Measurements from ENCODE around the gene AP4S1. TPM values are rescaled to one million over a fixed set of nuclear protein-coding genes. Genes with fewer than 3 reads are reported as not detected.
A peak's percentile ranks its signal among the peaks of the same experiment; 100 is the strongest.
"Not testable (repeated sequence)": the region's sequence is repeated elsewhere in the genome, so short reads cannot be mapped to it uniquely, and the experiment has no call there.

The AP4S1 gene, protein sequence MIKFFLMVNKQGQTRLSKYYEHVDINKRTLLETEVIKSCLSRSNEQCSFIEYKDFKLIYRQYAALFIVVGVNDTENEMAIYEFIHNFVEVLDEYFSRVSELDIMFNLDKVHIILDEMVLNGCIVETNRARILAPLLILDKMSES
- 3.7 and 5.5 TPM in 2 replicates for polyA plus RNA-seq (2014; cell fraction: cytosol; rRNA removed)
- polyA plus RNA-seq (2014; cell fraction: nucleus; rRNA removed) = 4.2 and 4.7 TPM in 2 replicates

DNA sequence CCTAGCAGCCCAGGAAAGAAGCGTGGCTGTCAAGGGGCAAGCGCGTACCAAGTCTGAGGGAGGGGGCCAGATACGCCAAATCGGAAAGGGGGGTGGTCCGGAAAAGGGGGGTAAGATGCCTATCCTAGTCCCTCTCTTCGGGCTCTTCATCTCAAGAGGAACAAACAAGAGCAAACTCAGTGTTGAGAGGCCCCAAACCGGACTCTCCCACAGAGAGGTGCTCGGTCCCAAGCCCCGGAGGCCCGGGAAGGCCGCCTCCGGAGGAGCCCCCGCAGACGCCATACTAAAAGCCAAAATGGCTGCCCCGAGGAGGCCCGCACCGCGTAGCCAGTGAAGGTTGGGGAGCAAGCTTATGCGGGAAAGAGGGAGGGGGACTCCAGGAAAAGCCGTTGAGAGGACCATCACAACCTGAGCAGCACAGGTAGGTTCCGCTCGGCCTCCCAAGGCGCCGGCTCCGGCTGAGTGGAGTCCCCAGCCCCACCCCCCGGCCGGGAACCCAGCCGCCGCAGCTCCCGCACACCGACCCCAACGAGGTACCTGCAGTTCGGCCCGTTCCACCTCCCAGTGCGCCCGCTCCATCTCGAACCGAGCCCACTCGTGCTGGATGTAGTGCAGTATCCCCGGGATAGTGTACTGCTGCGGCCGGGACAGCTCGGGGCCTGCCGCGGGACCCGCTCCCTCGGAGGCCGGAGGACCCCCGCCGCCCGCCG, at the start of gene AP4S1:
AP4S1 (plus strand) TSS at position 283 of the 710 bp plus-strand sequence. CDS start 40,548 bp downstream, outside the sequence.
- DNase-seq (ENCODE audit: low spot score) = peak; percentile 47

DNA sequence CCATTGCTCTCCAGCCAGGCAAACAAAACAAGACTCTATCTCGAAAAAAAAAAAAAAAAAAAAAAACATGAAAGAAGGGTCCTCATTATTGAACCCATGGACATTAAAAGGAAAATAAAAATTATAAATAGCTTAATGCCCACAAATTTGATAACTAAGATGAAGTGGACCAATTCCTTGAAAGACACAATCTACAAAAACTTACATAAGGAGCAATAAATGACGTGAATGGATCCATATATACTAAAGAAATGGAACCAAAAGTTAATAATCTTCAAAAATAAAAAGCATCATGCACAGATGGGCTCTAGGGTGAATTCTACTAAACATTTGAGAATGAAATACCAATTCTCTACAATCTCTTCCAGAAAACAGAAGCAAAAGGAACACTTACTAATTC, 47.7 kb upstream of the AP4S1 start:
- DNase-seq (ENCODE audit: low spot score) = no peak

DNA sequence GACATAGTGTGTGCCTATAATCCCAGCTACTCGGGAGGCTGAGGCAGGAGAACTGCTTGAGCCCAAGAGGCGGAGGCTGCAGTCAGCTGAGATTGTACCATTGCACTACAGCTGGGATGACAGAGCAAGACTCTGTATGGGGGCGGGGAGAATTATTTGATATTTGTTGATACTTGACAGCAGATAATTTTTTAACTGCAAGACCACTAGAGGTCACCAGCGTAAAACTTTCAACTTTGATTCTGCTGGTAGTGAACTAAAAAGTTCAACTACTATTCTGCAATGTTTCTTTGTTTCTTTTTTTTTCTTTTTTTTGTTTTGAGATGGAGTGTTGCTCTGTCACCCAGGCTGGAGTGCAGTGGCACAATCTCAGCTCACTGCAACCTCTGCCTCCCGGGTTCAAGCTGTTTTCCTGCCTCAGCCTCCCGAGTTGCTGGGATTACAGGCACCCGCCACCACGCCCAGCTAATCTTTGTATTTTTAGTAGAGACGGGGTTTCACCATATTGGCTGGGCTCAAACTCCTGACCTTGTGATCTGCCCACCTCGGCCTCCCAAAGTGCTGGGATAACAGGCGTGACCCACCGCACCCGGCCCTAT, 45.2 kb upstream of the AP4S1 start:
- DNase-seq (ENCODE audit: low spot score) = peak; percentile 50

DNA sequence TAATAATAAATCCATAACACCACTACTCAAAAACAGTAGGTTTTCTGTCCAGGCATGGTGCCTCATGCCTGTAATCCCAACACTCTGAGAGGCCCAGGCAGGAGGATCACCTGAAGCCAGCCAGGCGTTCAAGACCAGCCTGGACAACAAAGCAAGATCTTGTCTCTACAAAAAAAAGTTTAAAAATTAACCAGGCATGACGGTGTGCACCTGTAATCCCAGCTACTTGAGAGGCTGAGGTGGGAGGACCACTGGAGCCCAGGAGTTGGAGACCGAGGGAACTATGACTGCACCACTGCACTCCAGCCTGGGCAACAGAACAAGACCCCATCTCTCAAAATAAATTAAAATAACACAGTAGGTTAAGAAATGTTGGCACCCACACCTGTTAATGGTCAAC, 44.5 kb upstream of the AP4S1 start:
- no peak for DNase-seq (ENCODE audit: low spot score)

DNA sequence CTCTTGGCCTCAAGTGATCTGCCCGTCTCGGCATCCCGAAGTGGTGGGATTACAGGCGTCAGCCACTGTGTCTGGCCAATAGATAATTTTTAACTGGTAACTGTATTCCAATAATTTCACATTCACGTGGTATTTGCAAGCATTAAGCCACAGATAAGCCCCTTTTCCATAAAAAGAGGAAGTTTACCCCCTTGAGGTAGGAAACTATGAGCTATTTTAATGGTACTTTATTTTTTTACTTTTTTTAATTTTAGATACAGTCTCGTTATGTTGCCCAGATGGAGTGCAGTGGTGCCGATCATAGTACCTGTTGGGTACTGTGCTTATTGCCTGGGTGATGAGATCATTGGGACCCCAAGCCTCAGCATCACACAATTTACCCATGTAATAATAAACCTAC, 42.9 kb upstream of the AP4S1 start:
- DNase-seq (ENCODE audit: low spot score) = no peak

DNA sequence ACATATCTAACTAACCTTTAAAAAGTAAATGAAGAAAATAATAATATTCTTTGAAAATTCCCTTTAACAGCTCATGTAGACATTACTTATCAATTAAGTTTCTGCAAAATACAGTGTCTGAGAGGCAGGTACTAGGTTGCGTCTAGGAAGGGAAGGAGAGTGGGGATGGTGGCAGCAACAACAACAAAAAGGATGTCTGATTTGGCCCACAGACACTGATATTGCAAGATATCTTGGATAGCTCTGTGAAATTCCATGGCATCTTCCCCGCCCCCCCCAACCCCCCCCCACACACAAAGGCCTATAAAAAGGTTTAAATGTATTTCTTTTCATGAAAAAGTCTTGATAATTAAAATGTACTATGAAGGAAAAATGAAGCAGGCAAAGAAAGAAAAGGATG, 41.6 kb upstream of the AP4S1 start:
- DNase-seq (ENCODE audit: low spot score) = no peak

DNA sequence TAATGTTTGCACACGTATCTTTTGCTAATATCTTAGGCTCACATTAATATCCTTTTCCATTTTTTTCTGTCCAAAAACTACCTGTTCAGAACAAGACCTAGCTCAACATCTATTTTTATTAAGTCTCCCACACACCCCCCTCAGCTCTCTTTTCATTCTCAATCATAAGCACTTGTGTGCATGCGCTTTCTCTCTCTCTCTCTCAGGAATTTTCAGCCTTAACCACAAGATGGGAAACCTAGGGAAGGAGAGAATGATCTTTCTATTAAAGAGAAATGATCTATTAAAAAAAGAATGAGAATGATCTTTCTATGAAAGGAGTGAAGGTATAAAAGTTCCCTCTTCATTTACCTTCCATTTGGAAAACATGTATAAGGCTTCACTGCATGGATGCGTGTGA, 39.7 kb upstream of the AP4S1 start:
- DNase-seq (ENCODE audit: low spot score) = no peak

DNA sequence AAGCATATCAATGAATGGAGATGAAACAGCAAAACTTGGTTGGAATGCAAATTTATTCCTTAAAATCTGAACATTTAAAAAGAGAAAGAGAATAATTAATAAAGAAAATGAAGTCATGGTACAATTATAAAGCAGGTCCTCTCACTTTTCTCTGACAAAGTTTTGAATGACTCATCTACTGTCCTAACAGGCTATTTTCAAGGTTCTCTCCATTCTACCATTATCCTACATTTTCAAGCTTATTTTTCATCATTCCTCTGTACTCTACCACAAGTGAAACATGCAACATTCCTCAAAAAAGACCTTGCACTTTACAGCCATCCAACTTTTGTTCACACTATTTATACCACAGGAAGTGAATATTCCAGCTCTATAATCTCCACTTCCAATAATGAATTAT, 36.9 kb upstream of the AP4S1 start:
- DNase-seq (ENCODE audit: low spot score) = no peak

DNA sequence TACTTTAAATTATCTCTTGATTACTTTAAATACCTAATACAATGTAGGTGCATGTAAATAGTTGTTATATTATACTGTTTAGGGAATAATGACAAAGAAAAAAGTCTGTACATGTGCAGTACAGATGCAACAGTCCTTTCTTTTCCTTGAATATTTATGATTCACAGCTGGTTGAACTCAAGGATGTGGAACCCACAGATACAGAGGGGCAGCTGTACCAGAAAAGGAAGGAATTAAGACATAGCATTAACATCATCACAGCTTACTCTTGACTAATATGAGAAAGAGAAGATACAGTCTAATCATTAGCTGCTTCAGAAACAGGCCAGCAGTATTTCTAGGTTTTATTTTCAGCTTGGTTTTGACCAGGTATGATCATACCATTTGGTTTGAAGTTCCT, 34.7 kb upstream of the AP4S1 start:
- no peak for DNase-seq (ENCODE audit: low spot score)

DNA sequence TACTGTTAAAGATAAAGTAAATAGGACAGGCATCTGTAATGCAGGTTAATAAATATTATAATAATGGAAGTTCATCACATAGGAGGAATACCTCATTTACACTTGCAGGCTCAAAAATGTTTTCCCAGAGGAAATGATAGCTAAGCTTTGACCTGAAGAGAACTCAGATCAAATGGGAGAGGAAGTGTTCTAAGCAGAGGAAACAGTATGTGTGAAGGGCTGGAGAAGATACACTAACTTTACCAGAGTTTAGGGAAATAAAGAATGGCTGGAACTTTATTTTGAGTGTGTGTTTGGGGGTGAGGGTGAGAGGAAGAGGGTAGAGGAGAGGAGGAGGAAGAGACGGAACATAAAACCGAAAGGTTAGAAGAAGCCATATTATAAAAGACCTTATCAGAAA, 34.0 kb upstream of the AP4S1 start:
- DNase-seq (ENCODE audit: low spot score) = no peak

DNA sequence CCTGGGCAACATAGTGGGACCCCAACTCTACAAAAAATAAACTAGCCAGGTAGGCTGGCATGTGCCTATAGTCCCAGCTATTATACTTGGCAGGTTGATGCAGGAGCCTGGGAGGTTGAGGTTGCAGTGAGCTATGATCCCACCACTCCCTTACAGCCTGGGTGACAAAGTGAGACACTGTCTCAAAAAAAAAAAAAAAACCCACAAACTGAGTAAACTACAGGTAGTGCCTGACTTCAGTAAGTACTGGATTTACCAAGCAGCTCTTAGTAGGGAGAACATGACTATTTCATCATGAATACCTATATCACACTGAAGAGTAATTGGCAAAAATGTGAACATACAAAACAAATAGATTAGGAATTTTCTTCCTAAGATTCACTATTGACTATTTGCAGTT, 32.4 kb upstream of the AP4S1 start:
- DNase-seq (ENCODE audit: low spot score) = no peak

DNA sequence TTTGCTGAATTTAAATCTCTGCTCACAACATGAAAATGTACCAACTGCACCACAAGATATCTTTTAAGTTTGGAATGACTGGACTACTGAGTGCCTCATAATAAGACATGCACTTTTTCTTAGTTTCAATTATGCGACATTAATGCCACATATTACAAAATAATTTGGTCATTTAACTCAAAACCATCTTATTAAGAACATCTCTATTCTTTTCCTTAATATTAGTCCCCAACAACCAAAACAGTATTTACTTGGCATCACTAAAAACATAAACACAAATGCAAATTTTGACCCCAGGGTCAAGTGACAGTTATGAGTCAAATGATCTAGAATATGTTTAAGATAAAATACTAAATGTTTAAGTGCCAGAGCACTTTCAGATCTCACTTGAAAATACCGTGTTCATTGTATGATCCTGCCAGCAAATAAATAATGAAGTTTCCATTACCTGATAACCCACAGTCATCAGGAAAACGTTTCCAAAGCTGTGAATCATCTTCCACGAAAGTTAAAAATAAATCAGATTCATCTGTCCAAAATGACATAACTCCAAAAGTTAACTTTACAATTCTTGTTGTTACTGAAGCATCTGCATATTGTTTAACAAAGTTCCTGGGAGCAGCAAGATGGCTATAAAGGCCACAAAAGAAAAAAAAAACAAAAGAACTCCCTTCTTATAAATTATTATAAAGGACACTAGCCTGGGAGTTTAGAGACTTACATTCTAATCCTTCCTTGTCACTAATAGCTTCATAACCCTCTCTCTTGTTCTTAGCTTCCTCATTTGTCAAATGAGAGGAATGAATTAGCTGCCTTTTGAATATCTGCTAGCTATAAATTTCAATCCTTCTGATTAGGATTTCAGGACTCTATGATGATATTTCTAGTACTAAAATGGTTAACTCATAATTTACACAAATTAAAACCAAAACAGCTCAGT, 30.5 kb upstream of the AP4S1 start:
- DNase-seq (ENCODE audit: low spot score) = no peak

DNA sequence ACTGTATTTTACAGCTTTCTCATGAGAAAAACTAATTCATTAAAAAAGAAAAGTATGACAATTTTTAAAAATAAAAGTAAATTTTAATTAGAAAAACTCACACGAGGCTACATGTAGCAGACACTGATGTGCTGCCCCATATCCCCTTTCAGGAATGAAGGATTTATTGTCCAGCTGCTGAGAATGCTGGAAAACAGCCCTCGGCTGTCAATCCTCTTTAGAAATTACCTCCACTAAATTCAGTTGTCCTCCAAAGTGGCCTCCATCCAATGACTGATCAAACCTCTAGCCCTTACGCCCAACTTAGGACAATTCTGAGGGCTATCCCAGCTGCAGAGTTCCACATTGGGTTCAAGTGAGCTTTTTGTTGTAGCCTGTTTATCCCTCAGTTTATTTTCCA, 29.8 kb upstream of the AP4S1 start:
- peak; percentile 6 for DNase-seq (ENCODE audit: low spot score)

DNA sequence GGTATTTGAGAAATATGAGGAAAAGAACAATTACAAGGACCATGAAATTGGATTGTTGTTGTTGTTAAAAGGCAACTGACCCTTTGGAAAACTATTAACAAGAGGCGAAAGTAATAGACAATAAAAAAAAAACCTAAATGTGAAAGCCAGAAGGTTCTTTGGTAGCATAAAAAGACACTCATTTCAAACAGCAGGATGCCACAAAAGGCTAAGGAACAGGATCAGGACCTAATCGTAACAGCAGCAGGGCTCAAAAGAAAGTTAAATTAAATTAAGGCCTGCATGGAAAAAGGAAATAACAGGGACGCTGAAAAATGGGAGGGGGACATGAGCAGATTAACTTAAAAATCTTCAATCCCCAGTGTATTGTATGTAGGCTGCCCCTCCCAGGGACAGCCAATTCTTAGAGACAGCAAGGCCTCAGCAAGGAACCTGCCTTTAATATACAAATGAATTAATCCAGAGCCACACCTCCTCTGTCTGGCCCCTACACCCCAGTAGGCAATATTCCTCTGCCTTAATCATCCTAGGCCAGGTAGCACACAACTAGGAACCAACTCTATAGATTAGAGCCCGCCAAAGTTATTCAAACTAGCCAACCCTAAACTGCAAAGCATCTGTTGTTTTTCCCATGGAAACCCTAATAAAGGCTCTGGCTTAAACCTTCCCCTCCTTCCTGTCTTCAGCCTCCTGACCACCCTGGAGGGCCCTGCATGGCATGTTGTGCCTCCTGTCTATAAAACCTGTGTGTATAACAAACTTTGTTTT, 28.4 kb upstream of the AP4S1 start:
- DNase-seq (ENCODE audit: low spot score) = peak; percentile 11

DNA sequence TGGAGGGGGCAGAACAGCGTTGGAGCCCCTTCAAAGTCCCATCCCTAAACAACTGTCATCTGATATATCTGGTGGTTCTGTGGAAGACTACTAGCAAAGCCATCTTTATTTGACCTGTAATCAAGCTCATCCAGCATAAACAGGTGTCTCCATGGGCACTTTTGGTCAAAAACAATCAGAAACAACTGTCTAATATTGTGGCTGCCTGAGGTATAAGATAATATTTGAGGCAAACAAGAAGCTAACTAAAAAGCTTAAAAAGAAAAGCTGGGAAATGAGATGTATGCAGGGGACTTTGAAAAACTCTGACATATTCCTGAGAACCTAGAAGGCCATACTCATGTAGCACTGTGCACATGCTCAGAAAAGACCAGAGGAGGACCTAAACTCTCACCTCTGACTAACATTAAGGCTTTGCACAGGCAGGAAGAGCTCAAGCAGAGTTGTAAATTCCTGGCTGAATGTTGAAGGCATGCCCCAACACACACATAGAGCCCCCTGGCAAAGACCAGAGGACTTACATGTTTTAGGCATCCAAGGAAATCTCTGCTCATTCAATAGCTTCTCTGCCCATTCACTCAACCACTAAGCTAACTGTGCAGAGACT, 27.2 kb upstream of the AP4S1 start:
- DNase-seq (ENCODE audit: low spot score) = no peak

DNA sequence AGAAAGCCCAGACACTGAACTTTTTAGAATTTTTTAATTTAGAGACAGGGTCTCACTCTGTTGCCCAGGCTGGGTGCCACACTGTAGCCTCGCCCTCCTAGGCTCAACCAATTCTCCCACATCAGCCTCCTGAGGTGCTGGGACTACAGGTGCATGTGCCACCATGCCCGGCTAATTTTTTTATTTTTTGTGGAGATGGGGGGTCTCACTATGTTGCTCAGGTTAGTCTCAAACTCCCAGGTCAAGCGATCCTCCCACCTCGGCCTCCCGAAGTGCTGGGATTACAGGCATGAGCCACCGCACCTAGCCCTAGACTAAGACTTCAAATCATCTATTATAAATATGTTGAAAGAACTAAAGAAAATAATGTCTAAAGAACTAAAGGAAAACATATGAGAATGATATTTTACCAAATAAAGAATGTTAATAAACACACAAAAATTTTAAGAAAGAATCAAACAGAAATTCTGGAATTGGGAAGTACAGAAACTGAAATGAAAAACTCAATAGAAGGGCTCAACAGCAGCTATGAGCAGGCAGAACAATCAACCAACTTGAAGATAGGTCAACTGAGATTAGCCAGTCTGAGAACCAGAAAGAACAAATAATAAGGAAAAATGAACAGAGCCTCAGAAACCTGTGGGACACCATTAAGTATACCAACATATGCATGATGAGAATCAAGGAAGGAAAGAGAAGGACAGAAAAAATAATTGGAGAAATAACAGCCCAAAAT, 26.2 kb upstream of the AP4S1 start:
- no peak for DNase-seq (ENCODE audit: low spot score)

DNA sequence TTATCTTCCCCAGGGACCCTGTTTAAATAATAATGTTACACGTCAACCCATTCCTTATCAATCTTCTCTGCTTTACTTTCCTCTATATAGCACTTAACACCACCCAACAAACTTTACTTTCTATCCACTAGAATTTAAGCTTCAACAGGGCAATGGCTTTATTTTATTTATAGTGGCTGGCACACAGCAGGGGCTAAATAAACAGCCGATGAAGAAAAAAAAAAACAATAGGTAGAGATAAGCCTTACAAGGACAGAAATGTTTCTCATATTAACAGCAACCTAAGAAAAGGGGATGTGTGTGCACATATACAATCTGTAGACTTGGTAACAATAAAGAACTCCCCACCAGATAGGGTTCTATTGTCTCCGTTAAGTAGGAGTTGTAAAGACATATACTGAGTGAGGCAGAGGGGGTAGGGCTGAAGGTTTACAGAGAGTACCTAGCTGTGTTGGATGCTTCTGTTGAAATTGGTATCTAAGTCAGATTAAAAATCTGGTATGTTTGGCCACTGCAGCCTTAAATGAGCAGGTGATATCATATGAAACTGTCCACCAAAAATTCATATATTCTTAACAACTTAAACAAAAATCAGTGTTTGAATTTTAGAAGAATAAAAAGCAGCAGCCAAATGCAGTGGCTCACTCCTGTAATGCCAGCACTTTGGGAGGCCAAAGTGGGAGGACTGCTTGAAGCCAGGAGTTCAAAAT, 24.7 kb upstream of the AP4S1 start:
- no peak for DNase-seq (ENCODE audit: low spot score)

DNA sequence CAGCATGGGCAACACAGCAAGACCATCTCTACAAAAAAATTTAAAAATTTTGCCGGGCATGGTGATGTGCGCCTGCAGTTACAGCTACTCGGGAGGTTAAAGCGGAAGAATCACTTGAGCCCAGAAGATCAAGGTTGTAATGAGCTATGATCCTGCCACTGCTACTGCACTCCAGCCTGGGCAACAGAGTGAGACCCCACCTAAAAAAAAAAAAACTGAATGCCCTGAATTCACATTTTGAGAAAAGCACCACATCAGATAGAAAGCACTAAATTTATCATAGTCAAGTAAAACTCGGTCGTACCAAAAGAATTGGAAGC, 24.1 kb upstream of the AP4S1 start:
- DNase-seq (ENCODE audit: low spot score) = no peak

DNA sequence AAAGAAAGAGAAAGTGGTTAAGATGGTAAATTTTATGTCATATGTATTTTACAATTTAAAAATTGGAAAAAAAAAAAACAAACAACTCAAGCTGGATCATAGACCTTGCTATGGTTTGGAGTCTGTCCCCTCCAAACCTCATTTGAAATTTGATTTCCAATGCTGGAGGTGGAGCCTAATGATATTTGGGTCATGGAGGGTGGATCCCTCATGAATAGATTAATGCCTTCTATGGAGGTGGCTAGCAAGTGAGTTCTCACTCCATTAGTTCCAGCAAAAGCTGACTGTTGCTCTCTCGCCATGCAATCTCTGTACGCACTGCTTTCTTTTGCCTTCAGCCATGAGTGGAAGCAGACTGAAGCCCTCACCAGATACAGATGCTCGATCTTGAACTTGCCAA, 22.2 kb upstream of the AP4S1 start:
- no peak for DNase-seq (ENCODE audit: low spot score)

DNA sequence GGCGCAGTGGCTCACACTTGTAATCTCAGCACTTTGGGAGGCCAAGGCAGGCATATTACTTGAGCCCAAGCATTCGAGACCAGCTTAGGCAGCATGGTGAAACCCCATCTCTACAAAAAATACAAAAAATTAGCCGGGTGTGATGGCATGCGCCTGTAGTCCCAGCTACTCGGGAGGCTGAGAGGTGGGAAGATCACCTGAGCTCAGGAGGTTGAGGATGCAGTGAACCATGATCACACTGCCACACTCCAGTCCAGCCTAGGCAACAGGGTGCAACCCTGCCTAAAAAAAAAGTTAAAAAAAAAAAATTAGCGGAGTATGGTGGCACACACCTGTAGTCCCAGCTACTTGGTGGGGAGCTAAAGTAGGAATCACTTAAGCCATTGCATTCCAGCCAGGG, 21.4 kb upstream of the AP4S1 start:
- not testable (repeated sequence) for DNase-seq (ENCODE audit: low spot score)
